ENCODE results near the gene MEF2B.

The MEF2B gene

GRCh38 chr19:19098703-19099632 is 71.1 kb downstream of the MEF2B start:
- no peak for DNase-seq (ENCODE audit: low spot score)

GRCh38 chr19:19098084-19098702 is 71.9 kb downstream of the MEF2B start:
- no peak for DNase-seq (ENCODE audit: low spot score)

- no peak for DNase-seq (ENCODE audit: low spot score)
These were observed 73.1 kb downstream of the MEF2B start for GRCh38 chr19:19096641-19097627.

- no peak for DNase-seq (ENCODE audit: low spot score)
These were observed 74.4 kb downstream of the MEF2B start for GRCh38 chr19:19095691-19096090.
